Osteoblast (primary cell): ENCODE results near the gene TTC28. TPM values are rescaled to one million over a fixed set of nuclear protein-coding genes. Genes with fewer than 3 reads are reported as not detected.

Experiments used
- DNase-seq: peaks from one replicate; pipeline ENCODE4 v3.0.0; 2011; ENCODE audit warnings: low spot score, mixed read lengths; ENCODE audit not compliant: insufficient read length; ENCODE audit errors: missing footprints
- H2AFZ ChIP-seq: 2 replicates; pipeline ENCODE4 v1.6.0; 2011; ENCODE audit warnings: mild to moderate bottlenecking, low read length
- H3K27ac ChIP-seq: 2 replicates; pipeline ENCODE4 v1.5.1; 2011; ENCODE audit warnings: mild to moderate bottlenecking, low read depth, low read length, moderate library complexity
- H3K27me3 ChIP-seq: 2 replicates; pipeline ENCODE4 v1.6.0; 2012; ENCODE audit warnings: mild to moderate bottlenecking, control low read depth, inconsistent platforms, low read length, moderate library complexity; ENCODE audit not compliant: insufficient read depth
- H3K36me3 ChIP-seq: 2 replicates; pipeline ENCODE4 v1.5.1; 2011; ENCODE audit warnings: mild to moderate bottlenecking, low read length, control low read depth, moderate library complexity; ENCODE audit not compliant: insufficient read depth
- H3K4me1 ChIP-seq: 2 replicates; pipeline ENCODE4 v1.5.1; 2011; ENCODE audit warnings: mild to moderate bottlenecking, low read length, control low read depth, moderate library complexity; ENCODE audit not compliant: insufficient read depth
- H3K4me2 ChIP-seq: 2 replicates; pipeline ENCODE4 v1.6.0; 2011; ENCODE audit warnings: mild to moderate bottlenecking, low read length; ENCODE audit not compliant: insufficient read depth
- H3K4me3 ChIP-seq: fragments of 200-600 bp; sonication (generic); 3 replicates; pipeline ENCODE4 v1.5.1; 2012; ENCODE audit warnings: mild to moderate bottlenecking, low read length, inconsistent platforms; ENCODE audit not compliant: insufficient read depth
- H3K79me2 ChIP-seq: 2 replicates; pipeline ENCODE4 v1.6.0; 2012; ENCODE audit warnings: mild to moderate bottlenecking, low read length, control low read depth, inconsistent platforms; ENCODE audit not compliant: insufficient read depth
- H3K9me3 ChIP-seq: 2 replicates; pipeline ENCODE4 v1.5.1; 2011; ENCODE audit warnings: low read depth, low read length, control low read depth
- H4K20me1 ChIP-seq: 2 replicates; pipeline ENCODE4 v1.6.0; 2012; ENCODE audit warnings: mild to moderate bottlenecking, low read length, control low read depth; ENCODE audit not compliant: insufficient read depth
- total RNA-seq: library from RNA; depleted of rRNA; stranded (reverse); fragments of >200 nt; gene quantifications from 2 replicates; pipeline ENCODE4 v1.2.3, GENCODE V29; 2012
- TF ChIP-seq, protein P1 (sequence below): IDR thresholded peaks from 2 replicates; pipeline ENCODE4 v1.5.1; 2011; ENCODE audit warnings: mild to moderate bottlenecking, low read depth, low read length, moderate library complexity; ENCODE audit errors: extremely low read depth

Gene TTC28
- total RNA-seq, 1 donor, result 48.1 TPM

GRCh38 chr22:27948569-27948968 is 731.1 kb downstream of the TTC28 start:
- DNase-seq, result no peak
- Histone ChIP-seq H3K4me3 (no peak overlapping the region), H3K27me3 (no peaks in the 10 kb centered on the region), H2AFZ (no peak overlapping the region), H3K27ac (no peak overlapping the region), H3K9me3 (no peaks in the 10 kb centered on the region), H4K20me1 (no peaks in the 10 kb centered on the region), H3K4me2 (no peak overlapping the region), H3K79me2 (no peaks in the 10 kb centered on the region), H3K4me1 (peaks cover 6% of the 10 kb centered on the region), H3K36me3 (no peaks in the 10 kb centered on the region)
- TF ChIP-seq, protein P1, sequence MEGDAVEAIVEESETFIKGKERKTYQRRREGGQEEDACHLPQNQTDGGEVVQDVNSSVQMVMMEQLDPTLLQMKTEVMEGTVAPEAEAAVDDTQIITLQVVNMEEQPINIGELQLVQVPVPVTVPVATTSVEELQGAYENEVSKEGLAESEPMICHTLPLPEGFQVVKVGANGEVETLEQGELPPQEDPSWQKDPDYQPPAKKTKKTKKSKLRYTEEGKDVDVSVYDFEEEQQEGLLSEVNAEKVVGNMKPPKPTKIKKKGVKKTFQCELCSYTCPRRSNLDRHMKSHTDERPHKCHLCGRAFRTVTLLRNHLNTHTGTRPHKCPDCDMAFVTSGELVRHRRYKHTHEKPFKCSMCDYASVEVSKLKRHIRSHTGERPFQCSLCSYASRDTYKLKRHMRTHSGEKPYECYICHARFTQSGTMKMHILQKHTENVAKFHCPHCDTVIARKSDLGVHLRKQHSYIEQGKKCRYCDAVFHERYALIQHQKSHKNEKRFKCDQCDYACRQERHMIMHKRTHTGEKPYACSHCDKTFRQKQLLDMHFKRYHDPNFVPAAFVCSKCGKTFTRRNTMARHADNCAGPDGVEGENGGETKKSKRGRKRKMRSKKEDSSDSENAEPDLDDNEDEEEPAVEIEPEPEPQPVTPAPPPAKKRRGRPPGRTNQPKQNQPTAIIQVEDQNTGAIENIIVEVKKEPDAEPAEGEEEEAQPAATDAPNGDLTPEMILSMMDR, result no peak

DNA sequence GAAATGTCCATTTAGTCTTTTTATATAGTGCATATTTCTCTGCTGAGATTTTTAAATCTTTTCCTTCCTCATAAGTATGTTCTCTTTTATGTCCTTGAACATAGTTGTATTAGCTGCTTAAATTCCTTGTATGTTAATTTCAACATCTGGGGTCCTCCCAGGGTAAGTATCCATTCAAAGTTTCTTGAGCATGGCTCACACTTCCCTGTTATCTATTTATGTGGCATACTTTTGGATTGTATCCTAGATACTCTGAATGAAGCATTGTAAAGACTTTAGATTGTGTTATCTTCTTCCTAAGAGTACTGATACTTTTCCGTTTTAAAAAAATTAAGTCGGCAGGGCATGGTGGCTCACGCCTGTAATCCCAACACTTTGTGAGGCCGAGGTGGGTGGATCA is 732.2 kb downstream of the TTC28 start:
- H2AFZ ChIP-seq, result no peak overlapping the region
- TF ChIP-seq, protein P1, result no peak

DNA sequence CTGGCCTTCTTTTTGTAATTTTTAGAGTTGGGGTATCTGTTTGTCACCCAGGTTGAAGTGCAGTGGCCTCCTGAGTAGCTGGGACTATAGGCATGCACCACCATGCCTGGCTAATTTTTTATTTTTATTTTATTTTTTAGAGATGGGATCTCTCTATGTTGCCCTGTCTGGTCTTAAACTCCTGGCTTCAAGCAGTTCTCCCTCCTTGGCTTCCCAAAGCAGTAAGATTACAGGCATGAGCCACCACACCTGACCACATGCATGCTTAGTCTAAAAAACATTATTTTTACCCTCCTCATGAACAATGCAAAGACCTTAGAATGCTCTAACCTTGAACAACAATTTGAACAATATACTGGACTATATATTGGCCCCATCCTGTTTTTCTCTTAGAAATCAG is 738.5 kb downstream of the TTC28 start:
- TF ChIP-seq, protein P1, result no peak
- Histone ChIP-seq H3K79me2 (no peaks in the 10 kb centered on the region), H3K4me2 (no peak overlapping the region), H3K9me3 (no peaks in the 10 kb centered on the region), H4K20me1 (no peaks in the 10 kb centered on the region), H3K4me3 (no peak overlapping the region), H2AFZ (no peak overlapping the region), H3K27ac (no peak overlapping the region), H3K4me1 (no peaks in the 10 kb centered on the region), H3K36me3 (no peaks in the 10 kb centered on the region), H3K27me3 (no peaks in the 10 kb centered on the region)
- no peak for DNase-seq

More for the DNA sequence above, 732.2 kb downstream of the TTC28 start:
- no peaks in the 10 kb centered on the region for H3K36me3 ChIP-seq
- H3K79me2 ChIP-seq, result no peaks in the 10 kb centered on the region
- H3K27ac ChIP-seq, result no peak overlapping the region
- H3K4me1 ChIP-seq, result peaks cover 6% of the 10 kb centered on the region
- no peak overlapping the region for H3K4me2 ChIP-seq
- no peak overlapping the region for H3K4me3 ChIP-seq
- H4K20me1 ChIP-seq, result no peaks in the 10 kb centered on the region
- no peaks in the 10 kb centered on the region for H3K27me3 ChIP-seq
- no peaks in the 10 kb centered on the region for H3K9me3 ChIP-seq
- no peak for DNase-seq

DNA sequence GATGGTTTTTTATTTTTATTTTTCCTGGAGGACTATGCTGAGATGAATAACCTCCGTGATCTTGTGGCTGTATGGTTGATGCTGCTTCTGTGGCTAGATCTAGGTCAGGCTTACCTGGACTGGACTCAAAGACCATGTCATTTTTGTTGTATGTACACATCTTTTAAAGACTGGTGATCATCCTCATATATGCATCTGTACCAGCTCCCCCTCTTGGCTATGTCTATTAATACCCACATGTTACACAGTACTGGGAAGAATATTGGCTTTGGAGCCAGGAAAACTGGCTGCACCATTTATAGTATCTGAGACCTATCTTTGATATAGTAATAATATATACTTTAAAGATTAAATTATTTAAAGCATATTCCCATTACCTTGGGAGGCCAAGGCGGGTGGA is 742.2 kb downstream of the TTC28 start:
- no peaks in the 10 kb centered on the region for H4K20me1 ChIP-seq
- H3K27me3 ChIP-seq, result no peaks in the 10 kb centered on the region
- H3K27ac ChIP-seq, result no peak overlapping the region
- peak; percentile 45 for DNase-seq
- H3K4me3 ChIP-seq, result no peak overlapping the region
- no peaks in the 10 kb centered on the region for H3K9me3 ChIP-seq
- no peaks in the 10 kb centered on the region for H3K4me1 ChIP-seq
- TF ChIP-seq, protein P1, result peak; percentile 29
- no peaks in the 10 kb centered on the region for H3K79me2 ChIP-seq
- no peaks in the 10 kb centered on the region for H3K36me3 ChIP-seq
- no peak overlapping the region for H2AFZ ChIP-seq
- no peak overlapping the region for H3K4me2 ChIP-seq
